EH (cell line): Measurements from ENCODE around the gene C8B.

Source experiments
- DNase-seq: peaks from one replicate; pipeline ENCODE4 v3.0.0-alpha.2; 2015; ENCODE audit warnings: low read depth

Gene C8B

GRCh38 chr1:56965916-56966697 is at the start of gene C8B:
Gene C8B, minus strand, starts transcription at chr1:56966015. Its CDS starts 67 bp downstream, at chr1:56965948.
- DNase-seq: no peak

GRCh38 chr1:57015071-57015470 is 49.3 kb upstream of the C8B start:
- DNase-seq: no peak

- no peak for DNase-seq
These were observed 47.7 kb upstream of the C8B start for GRCh38 chr1:57013522-57013921.

GRCh38 chr1:57012315-57012714 is 46.5 kb upstream of the C8B start:
- no peak for DNase-seq

GRCh38 chr1:57010511-57010910 is 44.7 kb upstream of the C8B start:
- DNase-seq: no peak

GRCh38 chr1:57007948-57008347 is 42.1 kb upstream of the C8B start:
- DNase-seq: no peak

GRCh38 chr1:57007472-57007871 is 41.7 kb upstream of the C8B start:
- no peak for DNase-seq

- no peak for DNase-seq
These were observed 37.8 kb upstream of the C8B start for GRCh38 chr1:57003398-57004139.

GRCh38 chr1:56995414-56996100 is 29.7 kb upstream of the C8B start:
- no peak for DNase-seq

GRCh38 chr1:56993475-56993874 is 27.7 kb upstream of the C8B start:
- DNase-seq: no peak

- DNase-seq: no peak
These were observed 26.7 kb upstream of the C8B start for GRCh38 chr1:56992318-56993125.

- DNase-seq: no peak
These were observed 25.8 kb upstream of the C8B start for GRCh38 chr1:56991576-56991975.

- DNase-seq: no peak
These were observed 20.6 kb upstream of the C8B start for GRCh38 chr1:56986397-56986796.

- no peak for DNase-seq
These were observed 20.0 kb upstream of the C8B start for GRCh38 chr1:56985857-56986256.

- no peak for DNase-seq
These were observed 17.7 kb upstream of the C8B start for GRCh38 chr1:56983484-56983883.

GRCh38 chr1:56979986-56980755 is 14.4 kb upstream of the C8B start:
- peak; percentile 9 for DNase-seq

- DNase-seq: no peak
These were observed 13.0 kb upstream of the C8B start for GRCh38 chr1:56978819-56979218.

GRCh38 chr1:56977910-56978309 is 12.1 kb upstream of the C8B start:
- peak; percentile 20 for DNase-seq

GRCh38 chr1:56975446-56975845 is 9.6 kb upstream of the C8B start:
- no peak for DNase-seq

- DNase-seq: no peak
These were observed 8.3 kb upstream of the C8B start for GRCh38 chr1:56973923-56974742.
